B cell (primary cell): ENCODE measurements around the gene MT1A. TPM values are rescaled to one million over a fixed set of nuclear protein-coding genes. Genes with fewer than 3 reads are reported as not detected.
"Not testable (repeated sequence)": the region's sequence is repeated elsewhere in the genome, so short reads cannot be mapped to it uniquely, and the experiment has no call there.

Source experiments
- ATAC-seq: fragments of 200-7000 bp; cut with Tn5 transposase; one replicate; pipeline ENCODE4 v1.10.0; 2021; ENCODE audit warnings: low read depth, mild to moderate bottlenecking, moderate number of reproducible peaks, moderate library complexity
- CTCF ChIA-PET: fragments of 350-600 bp; sonication (Branson Sonifier 250); formaldehyde crosslinking; loops from one replicate; lab custom pipeline; 2021; ENCODE audit warnings: antibody characterized with exemption, inconsistent platforms; lab: Charles Lee
- POLR2A ChIA-PET: fragments of 350-600 bp; sonication (Branson Sonifier 250); formaldehyde crosslinking; loops from one replicate; lab custom pipeline; 2021; ENCODE audit warnings: antibody characterized with exemption; lab: Charles Lee
- DNase-seq: peaks from one replicate; pipeline ENCODE4 v3.0.0; 2013
- H2AFZ ChIP-seq: 2 replicates; pipeline ENCODE4 v1.6.1; 2012; ENCODE audit warnings: mild to moderate bottlenecking, low read depth, low read length; ENCODE audit not compliant: insufficient read depth, poor library complexity, severe bottlenecking
- H3K27ac ChIP-seq, 2 donors: 1 replicate in 1 of 2; 2 replicates in 1 of 2; pipeline ENCODE4 v1.5.1; 2012 to 2013; ENCODE audit warnings: low read length in 2 of 2, mild to moderate bottlenecking in 2 of 2, moderate library complexity in 1 of 2
- H3K27me3 ChIP-seq, 4 experiments: fragments of 200-600 bp in 1 of 4; sonication (generic) in 1 of 4; replicated peaks in 1 of 4; 1 replicate in 2 of 4; 2 replicates in 2 of 4; pipeline versions ENCODE4 v1.6.1 to v1.7.0; 2013 to 2016; ENCODE audit warnings: low read length in 3 of 4, mild to moderate bottlenecking in 2 of 4, mixed read lengths in 1 of 4, moderate library complexity in 1 of 4; ENCODE audit not compliant: insufficient read depth in 4 of 4, control insufficient read depth in 3 of 4; ENCODE audit errors: control extremely low read depth in 1 of 4
- H3K36me3 ChIP-seq, 2 experiments: replicated peaks in 1 of 2; 1 replicate in 1 of 2; 2 replicates in 1 of 2; pipeline versions ENCODE4 v1.6.1 to v1.7.1; 2013; ENCODE audit warnings: low read length in 1 of 2; ENCODE audit not compliant: insufficient read depth in 2 of 2, control insufficient read depth in 1 of 2; ENCODE audit errors: control extremely low read depth in 1 of 2, extremely low read depth in 1 of 2
- H3K4me1 ChIP-seq, 2 donors: fragments of 200-600 bp in 1 of 2; sonication (generic) in 1 of 2; 1 replicate in 1 of 2; 2 replicates in 1 of 2; pipeline versions ENCODE4 v1.5.1 to v1.6.1; 2013 to 2017; ENCODE audit warnings: low read length in 2 of 2; ENCODE audit not compliant: control insufficient read depth in 2 of 2, insufficient read depth in 2 of 2
- H3K4me2 ChIP-seq: replicated peaks from 2 replicates; pipeline ENCODE3; 2012; ENCODE audit warnings: mild to moderate bottlenecking, low read depth, low read length; ENCODE audit not compliant: poor library complexity, severe bottlenecking
- H3K4me3 ChIP-seq, 5 experiments: fragments of 200-600 bp in 1 of 5; sonication (generic) in 1 of 5; 1 replicate in 3 of 5; 2 replicates in 2 of 5; pipeline versions ENCODE4 v1.5.1 to v1.7.0; 2011 to 2016; ENCODE audit warnings: low read length in 4 of 5, mild to moderate bottlenecking in 4 of 5, low read depth in 2 of 5, control low read depth in 1 of 5, moderate library complexity in 1 of 5; ENCODE audit not compliant: insufficient read depth in 1 of 5; ENCODE audit errors: control extremely low read depth in 1 of 5, extremely low read depth in 1 of 5
- H3K79me2 ChIP-seq: fragments of 200-600 bp; sonication (generic); one replicate; pipeline ENCODE4 v1.6.0; 2016; ENCODE audit warnings: low read length; ENCODE audit not compliant: control insufficient read depth, insufficient read depth
- H3K9ac ChIP-seq: fragments of 200-600 bp; sonication (generic); 2 replicates; pipeline ENCODE4 v1.6.1; 2017; ENCODE audit warnings: mild to moderate bottlenecking, low read length, moderate library complexity
- H3K9me3 ChIP-seq, 3 donors: one replicate each; pipeline versions ENCODE4 v1.6.1 to v1.7.1; 2013; ENCODE audit warnings: low read length in 2 of 3; ENCODE audit not compliant: control insufficient read depth in 2 of 3, insufficient read depth in 1 of 3; ENCODE audit errors: control extremely low read depth in 1 of 3
- H4K20me1 ChIP-seq: 2 replicates; pipeline ENCODE4 v1.6.0; 2012; ENCODE audit warnings: mild to moderate bottlenecking, low read length; ENCODE audit not compliant: insufficient read depth, control insufficient read depth, poor library complexity, severe bottlenecking
- H3K27ac Mint-ChIP-seq: one replicate; pipeline ENCODE4 v1.8.0; 2021; ENCODE audit warnings: mixed read lengths
- H3K27me3 Mint-ChIP-seq: one replicate; pipeline ENCODE4 v1.8.0; 2021; ENCODE audit warnings: mixed read lengths
- H3K4me1 Mint-ChIP-seq: one replicate; pipeline ENCODE4 v1.8.0; 2021; ENCODE audit warnings: mixed read lengths
- H3K4me3 Mint-ChIP-seq: one replicate; pipeline ENCODE4 v1.8.0; 2021; ENCODE audit warnings: mixed read lengths
- H3K9me3 Mint-ChIP-seq: one replicate; pipeline ENCODE4 v1.8.0; 2022; ENCODE audit warnings: mixed read lengths; ENCODE audit not compliant: insufficient read depth
- CTCF ChIP-seq: fragments of 200-600 bp; IDR thresholded peaks from one replicate; pipeline ENCODE4 v1.8.0; 2022; ENCODE audit warnings: antibody characterized with exemption, mild to moderate bottlenecking
- EZH2 ChIP-seq: IDR thresholded peaks from 2 replicates; pipeline ENCODE4 v1.6.1; 2012; ENCODE audit warnings: borderline replicate concordance, low read depth, mild to moderate bottlenecking, moderate library complexity, low read length; ENCODE audit not compliant: insufficient read depth, poor library complexity, severe bottlenecking
- WGBS: methylation state at CpG from one replicate; pipeline ENCODE4 v1.1.5; 2013; ENCODE audit warnings: missing lambda C conversion rate; ENCODE audit not compliant: insufficient coverage; 5-methylcytosine and 5-hydroxymethylcytosine counted together
- intact Hi-C: fragments of 100-400 bp; cut with micrococcal nuclease; formaldehyde crosslinking; loops from one replicate; pipeline ENCODE4 v1.10.0; 2022
- polyA plus RNA-seq: library from polyadenylated mRNA; depleted of rRNA; stranded (reverse); fragments of >200 nt; gene quantifications from 2 replicates; pipeline ENCODE4 v1.2.3, GENCODE V29; 2012
- total RNA-seq, 2 donors: library from RNA; stranded (reverse); fragments of 120-200 nt in 1 of 2; gene quantifications; 1 replicate in 1 of 2; 2 replicates in 1 of 2; pipeline versions ENCODE4 v1.2.3 to v1.2.4, GENCODE V29; 2013 to 2022

The MT1A gene
- total and polyA plus RNA-seq, 2 donors (not counting 1 experiment from before 2014, with no cell fraction given), result not detected

GRCh38 chr16:56672171-56672570 lies 33.7 kb downstream of the MT1A start:
- H3K4me1 Mint-ChIP-seq, result peaks cover 15% of the 10 kb centered on the region
- not testable (repeated sequence) for H3K4me3 Mint-ChIP-seq

DNA sequence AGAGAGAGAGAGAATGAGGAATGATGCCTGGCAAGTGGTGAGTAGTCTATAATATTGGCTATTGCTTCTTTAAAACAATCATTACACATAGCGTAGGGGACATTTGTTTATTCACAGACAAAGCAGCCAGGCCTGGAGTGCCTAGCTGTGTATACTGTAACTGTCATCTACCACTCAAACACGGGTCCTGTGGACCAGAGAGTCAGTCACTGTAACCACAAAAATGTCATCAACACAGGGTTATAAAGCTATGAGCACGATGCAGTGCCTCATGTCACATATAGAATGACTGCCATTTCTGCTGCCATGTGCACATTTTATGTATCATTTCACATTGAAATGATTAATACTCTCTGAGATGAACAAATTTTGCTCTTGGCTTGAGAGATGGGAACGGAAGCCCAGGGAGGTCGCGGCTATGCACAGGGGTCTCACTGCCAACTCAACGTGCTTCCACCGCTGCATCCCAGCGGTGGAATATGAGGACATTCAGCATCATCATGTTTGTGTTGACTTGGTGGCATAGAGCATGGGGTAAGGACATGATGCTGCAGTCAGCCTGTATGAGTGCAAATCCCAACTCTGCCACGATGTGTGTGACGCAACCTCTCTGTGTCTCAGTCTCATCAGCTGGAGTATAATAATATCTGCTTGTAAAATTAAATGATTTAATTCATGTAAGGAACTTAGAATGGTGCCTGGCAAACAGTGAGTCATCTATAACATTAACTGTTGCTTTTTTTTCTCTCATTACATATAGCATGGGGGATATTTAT lies 34.5 kb downstream of the MT1A start:
- H3K36me3 ChIP-seq, result no peaks in the 10 kb centered on the region
- H3K9me3 Mint-ChIP-seq, result no peaks in the 10 kb centered on the region
- no peaks in the 10 kb centered on the region for H3K79me2 ChIP-seq
- TF ChIP-seq EZH2 (no peak), CTCF (no peak)
- H4K20me1 ChIP-seq, result no peaks in the 10 kb centered on the region
- H2AFZ ChIP-seq, result no peak overlapping the region
- intact Hi-C loops, result no loop called here
- H3K4me3 Mint-ChIP-seq, result no peak overlapping the region
- H3K9me3 ChIP-seq, result peaks cover 0 to 3% (median 0%) of the 10 kb centered on the region in 3 donors
- H3K4me1 ChIP-seq, result peaks cover 16 to 17% of the 10 kb centered on the region in 2 donors
- no peak overlapping the region for H3K27ac ChIP-seq
- ATAC-seq (no peak), DNase-seq (no peak)
- H3K4me2 ChIP-seq, result no peak overlapping the region
- H3K9ac ChIP-seq, result no peak overlapping the region
- peaks cover 15% of the 10 kb centered on the region for H3K4me1 Mint-ChIP-seq
- no peak overlapping the region for H3K27ac Mint-ChIP-seq
- ChIA-PET POLR2A (interaction anchor here (1.5 kb wide), 1 partner anchor 29 kb away, joined by 5 read pairs; no protein-coding TSS in a partner anchor), CTCF (interaction anchor here (1.2 to 2.4 kb wide), 3 partner anchors 25 to 29 kb away, joined by 3 to 19 read pairs (median 3); no protein-coding TSS in a partner anchor)
- peaks cover 0 to 65% (median 33%) of the 10 kb centered on the region in 4 experiments for H3K27me3 ChIP-seq
- WGBS, result 87% methylated on average over 6 of the region's 11 CpGs
- no peak overlapping the region for H3K4me3 ChIP-seq
- peaks cover 77% of the 10 kb centered on the region for H3K27me3 Mint-ChIP-seq

More at GRCh38 chr16:56672171-56672570, 33.7 kb downstream of the MT1A start:
- intact Hi-C loops, H3K4me2 ChIP-seq, DNase-seq, H2AFZ ChIP-seq, H3K4me3 ChIP-seq, H3K36me3 ChIP-seq, H3K9me3 Mint-ChIP-seq, ATAC-seq, H3K9ac ChIP-seq, H3K79me2 ChIP-seq, H4K20me1 ChIP-seq, H3K27ac Mint-ChIP-seq, H3K27ac ChIP-seq, H3K9me3 ChIP-seq, POLR2A ChIA-PET: not testable (repeated sequence)
- peaks cover 76% of the 10 kb centered on the region for H3K27me3 Mint-ChIP-seq
- H3K4me1 ChIP-seq, result peaks cover 16 to 17% of the 10 kb centered on the region in 2 donors
- no CpG with 5 or more reads among the region's 3 CpGs for WGBS
- CTCF ChIA-PET, result interaction anchor here (1.3 to 2.4 kb wide), 2 partner anchors 28 to 30 kb away, joined by 3 to 19 read pairs; no protein-coding TSS in a partner anchor
- peaks cover 0 to 70% (median 36%) of the 10 kb centered on the region in 4 experiments for H3K27me3 ChIP-seq
